ENCODE measurements around the gene MGAT5.

GRCh38 chr2:134280726-134281125 is 26.9 kb downstream of the MGAT5 start:
- TF ChIP-seq POLR2AphosphoS5 (IDR thresholded peaks at IDR 0.05; ENCODE audit: low read depth, low read length) (no peak), CEBPB (IDR thresholded peaks at IDR 0.05; ENCODE audit: low read depth) (no peak), YY1 (IDR thresholded peaks at IDR 0.05; ENCODE audit: extremely low read depth, insufficient replicate concordance, low read depth, low read length) (no peak), CTCF (IDR thresholded peaks at IDR 0.05 in 2 of 3, conservative IDR thresholded peaks at IDR 0.05 in 1 of 3; ENCODE audit: borderline replicate concordance in 1 of 3, insufficient read depth in 1 of 3, low read depth in 2 of 3, low read length in 2 of 3) (no peak), REST (IDR thresholded peaks at IDR 0.05; ENCODE audit: low read depth) (no peak), RAD21 (IDR thresholded peaks at IDR 0.05; ENCODE audit: low read depth) (no peak), MAX (IDR thresholded peaks at IDR 0.05) (no peak), EZH2 (IDR thresholded peaks at IDR 0.05) (no peak), ELF1 (IDR thresholded peaks at IDR 0.05; ENCODE audit: borderline replicate concordance, low read depth) (no peak), POLR2A (IDR thresholded peaks at IDR 0.05; ENCODE audit: borderline replicate concordance, extremely low read depth, insufficient read depth, insufficient read length) (no peak), EGR1 (IDR thresholded peaks at IDR 0.05; ENCODE audit: low read depth) (no peak)

Measured in HCT116 (cell line).